ENCODE data around the gene PALM. TPM values are rescaled to one million over a fixed set of nuclear protein-coding genes. Genes with fewer than 3 reads are reported as not detected.
A peak's percentile ranks its signal among the peaks of the same experiment; 100 is the strongest.

Gene PALM
- total RNA-seq, 1 experiment from 2014 or later = 14.4 TPM

GRCh38 chr19:788983-789700, 80.4 kb downstream of the PALM start:
- intact Hi-C loops (cut with micrococcal nuclease; ENCODE audit: unreplicated experiment) = no loop called here
- Histone ChIP-seq H3K4me1 (ENCODE audit: control insufficient read depth, insufficient read depth, low read length) (peaks cover 24% of the 10 kb centered on the region), H3K27me3 (ENCODE audit: control insufficient read depth, insufficient read depth, low read length) (no peaks in the 10 kb centered on the region), H3K9me3 (ENCODE audit: control insufficient read depth, insufficient read depth, low read depth, low read length) (no peaks in the 10 kb centered on the region), H3K36me3 (ENCODE audit: control insufficient read depth, insufficient read depth, low read length) (no peaks in the 10 kb centered on the region), H3K4me3 (ENCODE audit: low read depth in 2 of 2, low read length in 2 of 2) (peak overlapping the region in 1 of 2 experiments; percentile 13; a peak in 1 of 4 replicates), H3K27ac (ENCODE audit: low read length) (peak overlapping the region; percentile 86)
- TF ChIP-seq TCF7L2 (IDR thresholded peaks at IDR 0.05; ENCODE audit: low read depth, low read length) (no peak; the same call in 1 of the 2 replicates), POLR2AphosphoS5 (IDR thresholded peaks at IDR 0.05; ENCODE audit: low read depth, low read length) (peak; percentile 5; the same call in 1 of the 2 replicates)
- ChIA-PET POLR2A (no interaction called here), CTCF (no interaction called here)
- ATAC-seq (peak; percentile 74), DNase-seq (ENCODE audit: low read depth, low spot score) (no peak)
- in situ Hi-C loops (cut with HindIII; ENCODE audit: low pct_unique_long_range_greater_than_20kb, low sequenced_read_pairs) = no loop called here
- no TSS peak for BruUV-seq (replicated peaks)

- Histone ChIP-seq H3K4me1 (ENCODE audit: control insufficient read depth, insufficient read depth, low read length) (peaks cover 24% of the 10 kb centered on the region), H3K27ac (ENCODE audit: low read length) (peak overlapping the region; percentile 86), H3K9me3 (ENCODE audit: control insufficient read depth, insufficient read depth, low read depth, low read length) (no peaks in the 10 kb centered on the region), H3K27me3 (ENCODE audit: control insufficient read depth, insufficient read depth, low read length) (no peaks in the 10 kb centered on the region), H3K4me3 (ENCODE audit: low read depth in 2 of 2, low read length in 2 of 2) (no peak overlapping the region; a peak in 1 of 4 replicates), H3K36me3 (ENCODE audit: control insufficient read depth, insufficient read depth, low read length) (no peaks in the 10 kb centered on the region)
- ATAC-seq (peak; percentile 44), DNase-seq (ENCODE audit: low read depth, low spot score) (no peak)
- in situ Hi-C loops (cut with HindIII; ENCODE audit: low pct_unique_long_range_greater_than_20kb, low sequenced_read_pairs) = no loop called here
- intact Hi-C loops (cut with micrococcal nuclease; ENCODE audit: unreplicated experiment) = no loop called here
- no TSS peak for BruUV-seq (replicated peaks)
- TF ChIP-seq TCF7L2 (IDR thresholded peaks at IDR 0.05; ENCODE audit: low read depth, low read length) = no peak
- TF ChIP-seq, protein P1, sequence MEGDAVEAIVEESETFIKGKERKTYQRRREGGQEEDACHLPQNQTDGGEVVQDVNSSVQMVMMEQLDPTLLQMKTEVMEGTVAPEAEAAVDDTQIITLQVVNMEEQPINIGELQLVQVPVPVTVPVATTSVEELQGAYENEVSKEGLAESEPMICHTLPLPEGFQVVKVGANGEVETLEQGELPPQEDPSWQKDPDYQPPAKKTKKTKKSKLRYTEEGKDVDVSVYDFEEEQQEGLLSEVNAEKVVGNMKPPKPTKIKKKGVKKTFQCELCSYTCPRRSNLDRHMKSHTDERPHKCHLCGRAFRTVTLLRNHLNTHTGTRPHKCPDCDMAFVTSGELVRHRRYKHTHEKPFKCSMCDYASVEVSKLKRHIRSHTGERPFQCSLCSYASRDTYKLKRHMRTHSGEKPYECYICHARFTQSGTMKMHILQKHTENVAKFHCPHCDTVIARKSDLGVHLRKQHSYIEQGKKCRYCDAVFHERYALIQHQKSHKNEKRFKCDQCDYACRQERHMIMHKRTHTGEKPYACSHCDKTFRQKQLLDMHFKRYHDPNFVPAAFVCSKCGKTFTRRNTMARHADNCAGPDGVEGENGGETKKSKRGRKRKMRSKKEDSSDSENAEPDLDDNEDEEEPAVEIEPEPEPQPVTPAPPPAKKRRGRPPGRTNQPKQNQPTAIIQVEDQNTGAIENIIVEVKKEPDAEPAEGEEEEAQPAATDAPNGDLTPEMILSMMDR (IDR thresholded peaks at IDR 0.05) = no peak
- TF ChIP-seq SIN3A (IDR thresholded peaks at IDR 0.05; ENCODE audit: borderline replicate concordance, insufficient read depth, low read depth, low read length) = no peak
- ChIA-PET POLR2A (interaction anchor here (0.8 kb wide), 1 partner anchor 13 kb away, joined by 6 read pairs; no protein-coding TSS in a partner anchor), CTCF (no interaction called here)
Measured at GRCh38 chr19:789701-790060, 80.9 kb downstream of the PALM start.

- no peak for DNase-seq (ENCODE audit: low read depth, low spot score)
- in situ Hi-C loops (cut with HindIII; ENCODE audit: low pct_unique_long_range_greater_than_20kb, low sequenced_read_pairs) = no loop called here
- peak overlapping the region; percentile 39; the same call in 1 of the 2 replicates for H3K27ac ChIP-seq (ENCODE audit: low read length)
Measured at GRCh38 chr19:791007-791566, 82.4 kb downstream of the PALM start.

More at GRCh38 chr19:791007-791566, 82.4 kb downstream of the PALM start:
- intact Hi-C loops (cut with micrococcal nuclease; ENCODE audit: unreplicated experiment) = no loop called here
- no TSS peak for BruUV-seq (replicated peaks)
- H3K36me3 ChIP-seq (ENCODE audit: control insufficient read depth, insufficient read depth, low read length) = no peaks in the 10 kb centered on the region
- no peak for ATAC-seq
- ChIA-PET POLR2A (no interaction called here), CTCF (interaction anchor here (0.6 kb wide), 1 partner anchor 9 kb away, joined by 10 read pairs; no protein-coding TSS in a partner anchor)
- no peaks in the 10 kb centered on the region for H3K27me3 ChIP-seq (ENCODE audit: control insufficient read depth, insufficient read depth, low read length)
- H3K9me3 ChIP-seq (ENCODE audit: control insufficient read depth, insufficient read depth, low read depth, low read length) = no peaks in the 10 kb centered on the region
- TF ChIP-seq SIN3A (IDR thresholded peaks at IDR 0.05; ENCODE audit: borderline replicate concordance, insufficient read depth, low read depth, low read length) = no peak
- TF ChIP-seq POLR2AphosphoS5 (IDR thresholded peaks at IDR 0.05; ENCODE audit: low read depth, low read length) = no peak
- TF ChIP-seq, protein P1 (IDR thresholded peaks at IDR 0.05) = no peak
- no peak for TF ChIP-seq REST (IDR thresholded peaks at IDR 0.05; ENCODE audit: insufficient read depth in 1 of 2, low read depth in 2 of 2, low read length in 1 of 2)
- no peak for TF ChIP-seq TCF7L2 (IDR thresholded peaks at IDR 0.05; ENCODE audit: low read depth, low read length)
- no peak overlapping the region for H3K4me3 ChIP-seq (ENCODE audit: low read depth in 2 of 2, low read length in 2 of 2)
- H3K4me1 ChIP-seq (ENCODE audit: control insufficient read depth, insufficient read depth, low read length) = peaks cover 24% of the 10 kb centered on the region
